HEK293 (cell line): Measurements from ENCODE around the gene ZDHHC21.

ENCODE experiments used
- CTCF ChIP-seq: fragments of 450-650 bp; formaldehyde crosslinking; IDR thresholded peaks from 2 replicates; pipeline ENCODE4 v1.5.1; 2016; ENCODE audit warnings: missing biosample characterization, missing genetic modification characterization
- REST ChIP-seq: fragments of 450-650 bp; formaldehyde crosslinking; IDR thresholded peaks from 2 replicates; pipeline ENCODE4 v1.5.1; 2016; ENCODE audit warnings: missing biosample characterization, missing genetic modification characterization
- ZBTB8A ChIP-seq: fragments of 450-650 bp; formaldehyde crosslinking; IDR thresholded peaks from 2 replicates; pipeline ENCODE4 v1.5.1; 2016; ENCODE audit warnings: missing biosample characterization, missing genetic modification characterization
- ZNF239 ChIP-seq: fragments of 450-650 bp; formaldehyde crosslinking; IDR thresholded peaks from 2 replicates; pipeline ENCODE4 v1.5.1; 2016; ENCODE audit warnings: missing biosample characterization, missing genetic modification characterization
- ZNF335 ChIP-seq: fragments of 450-650 bp; formaldehyde crosslinking; conservative IDR thresholded peaks from 2 replicates; pipeline ENCODE4 v1.5.1; 2016; ENCODE audit warnings: missing biosample characterization, missing genetic modification characterization
- ZNF514 ChIP-seq: fragments of 450-650 bp; formaldehyde crosslinking; IDR thresholded peaks from 2 replicates; pipeline ENCODE4 v1.5.1; 2016; ENCODE audit warnings: missing biosample characterization, missing genetic modification characterization
- ZNF664 ChIP-seq: fragments of 450-650 bp; formaldehyde crosslinking; IDR thresholded peaks from 2 replicates; pipeline ENCODE4 v1.5.1; 2016; ENCODE audit warnings: missing biosample characterization, missing genetic modification characterization
- ZNF670 ChIP-seq: fragments of 450-650 bp; formaldehyde crosslinking; IDR thresholded peaks from 2 replicates; pipeline ENCODE4 v1.5.1; 2016; ENCODE audit warnings: missing biosample characterization, missing genetic modification characterization, low read depth
- ZSCAN16 ChIP-seq: fragments of 450-650 bp; formaldehyde crosslinking; IDR thresholded peaks from 2 replicates; pipeline ENCODE4 v1.5.1; 2016; ENCODE audit warnings: missing biosample characterization, missing genetic modification characterization

GRCh38 chr9:14561929-14562405, 131.3 kb downstream of the ZDHHC21 start:
- TF ChIP-seq ZNF335 (tag by site-specific recombination): no peak
- no peak for TF ChIP-seq ZSCAN16
- TF ChIP-seq ZNF670 (tag by site-specific recombination): no peak
- no peak for TF ChIP-seq CTCF (tag by site-specific recombination)
- no peak for TF ChIP-seq ZBTB8A (tag by site-specific recombination)
- TF ChIP-seq REST: no peak
- TF ChIP-seq ZNF239 (tag by site-specific recombination): no peak
- TF ChIP-seq ZNF514 (tag by site-specific recombination): no peak
- TF ChIP-seq ZNF664 (tag by site-specific recombination): no peak
